ENCODE data around the gene RUNX1. TPM values are rescaled to one million over a fixed set of nuclear protein-coding genes. Genes with fewer than 3 reads are reported as not detected.

Gene RUNX1
- polyA plus RNA-seq, 1 of the 3 experiments (the other 2 are of a cell fraction), result 17.1 TPM

GRCh38 chr21:34948157-34948556 lies 100.9 kb downstream of the RUNX1 start (continued):
- TF ChIP-seq ZBTB33 (IDR thresholded peaks at IDR 0.05; ENCODE audit: borderline replicate concordance, low read depth), result no peak

- H3K36me3 ChIP-seq (replicated peaks in 1 of 2; ENCODE audit: control insufficient read depth in 1 of 2, insufficient read depth in 2 of 2, low read length in 1 of 2), result no peaks in the 10 kb centered on the region
- no peak overlapping the region for H3K4me3 ChIP-seq (ENCODE audit: low read depth in 2 of 2, low read length in 1 of 2)
- H3K27ac ChIP-seq (ENCODE audit: low read depth in 2 of 2, low read length in 1 of 2), result no peak overlapping the region
- TF ChIP-seq PBX3 (IDR thresholded peaks at IDR 0.05), result no peak
- TF ChIP-seq MEF2A (IDR thresholded peaks at IDR 0.05; ENCODE audit: borderline replicate concordance, low read depth), result no peak
- TF ChIP-seq FOXJ3 (CRISPR knock-in tag; IDR thresholded peaks at IDR 0.05), result no peak
- no peak for TF ChIP-seq YY1 (IDR thresholded peaks at IDR 0.05; ENCODE audit: low read depth)
- no peak for TF ChIP-seq REST (IDR thresholded peaks at IDR 0.05; ENCODE audit: low read depth, low read length)
- TF ChIP-seq POLR2AphosphoS5 (IDR thresholded peaks at IDR 0.05; ENCODE audit: low read depth, low read length), result no peak
- no peak for TF ChIP-seq ELF1 (IDR thresholded peaks at IDR 0.05)
- no peak for TF ChIP-seq EP300 (IDR thresholded peaks at IDR 0.05; ENCODE audit: borderline replicate concordance in 1 of 2, low read depth in 1 of 2, low read length in 1 of 2)
- no peak for TF ChIP-seq NRF1 (IDR thresholded peaks at IDR 0.05; ENCODE audit: low read depth, low read length)
- no peak for TF ChIP-seq GATA2 (CRISPR knock-in tag; IDR thresholded peaks at IDR 0.05)
- TF ChIP-seq IRF3 (IDR thresholded peaks at IDR 0.05; ENCODE audit: low read depth, low read length), result no peak
- no peak for TF ChIP-seq RCOR1 (IDR thresholded peaks at IDR 0.05; ENCODE audit: low read length)
- TF ChIP-seq TEAD4 (IDR thresholded peaks at IDR 0.05; ENCODE audit: borderline replicate concordance, insufficient read depth), result no peak
- no peak for TF ChIP-seq ZBTB33 (IDR thresholded peaks at IDR 0.05; ENCODE audit: borderline replicate concordance, low read depth)
- no peak for TF ChIP-seq FOXM1 (IDR thresholded peaks at IDR 0.05; ENCODE audit: low read depth)
- no peak for DNase-seq
- 66% methylated on average over 2 of the region's 2 CpGs for WGBS (ENCODE audit: low lambda C conversion rate)
- H3K9ac ChIP-seq, result no peak overlapping the region
- POLR2A ChIA-PET, result no interaction called here
- H3F3A ChIP-seq (replicated peaks; ENCODE audit: insufficient read depth), result no peaks in the 10 kb centered on the region
- no peaks in the 10 kb centered on the region for H3K9me3 ChIP-seq
- no peaks in the 10 kb centered on the region for H3K79me2 ChIP-seq (ENCODE audit: insufficient read depth)
- H3K27me3 ChIP-seq (ENCODE audit: insufficient read depth), result no peaks in the 10 kb centered on the region
- CTCF ChIA-PET, result interaction anchor here (0.6 to 1.2 kb wide), 2 partner anchors 12 to 202 kb away, joined by 3 read pairs; no protein-coding TSS in a partner anchor
- no peak overlapping the region for H2AFZ ChIP-seq (ENCODE audit: low read depth)
- H3K4me1 ChIP-seq (ENCODE audit: control insufficient read depth in 1 of 2, insufficient read depth in 2 of 2, low read depth in 1 of 2, low read length in 1 of 2), result no peaks in the 10 kb centered on the region
- no peaks in the 10 kb centered on the region for H4K20me1 ChIP-seq (ENCODE audit: insufficient read depth)
- H3K4me2 ChIP-seq, result no peak overlapping the region
- no peaks in the 10 kb centered on the region for H3K9me2 ChIP-seq
Measured at GRCh38 chr21:34946916-34947534, 102.1 kb downstream of the RUNX1 start.
